ENCODE measurements around the gene FASN. TPM values are rescaled to one million over a fixed set of nuclear protein-coding genes. Genes with fewer than 3 reads are reported as not detected.

FASN gene
- total RNA-seq, 1 experiment from 2014 or later = 36.7 TPM

Other genes starting within 250 kb of the FASN start
- 921 and 1,439 TPM in 2 replicates for gene P4HB, start 237.7 kb downstream of the FASN start, total RNA-seq (2014; rRNA removed; shearing (Covaris generic))
- 78.2 and 78.9 TPM in 2 replicates for gene ARHGDIA, start 226.9 kb downstream of the FASN start, total RNA-seq (2014; rRNA removed; shearing (Covaris generic))
- gene ALYREF, start 206.7 kb downstream of the FASN start, total RNA-seq (2014; rRNA removed; shearing (Covaris generic)) = 149 and 166 TPM in 2 replicates
- gene ANAPC11, start 206.5 kb downstream of the FASN start, total RNA-seq (2014; rRNA removed; shearing (Covaris generic)) = 189 and 222 TPM in 2 replicates
- gene NPB, start 196.0 kb downstream of the FASN start, total RNA-seq (2014; rRNA removed; shearing (Covaris generic)) = 0.04 TPM in 1 of 2 replicates, not detected in the other
- gene PCYT2, start 186.8 kb downstream of the FASN start, total RNA-seq (2014; rRNA removed; shearing (Covaris generic)) = 34.7 and 39.0 TPM in 2 replicates
- gene SIRT7, start 180.1 kb downstream of the FASN start, total RNA-seq (2014; rRNA removed; shearing (Covaris generic)) = 5.5 and 8.7 TPM in 2 replicates
- 8.7 and 9.3 TPM in 2 replicates for gene MAFG, start 170.5 kb downstream of the FASN start, total RNA-seq (2014; rRNA removed; shearing (Covaris generic))
- 92.4 and 128 TPM in 2 replicates for gene PYCR1, start 160.9 kb downstream of the FASN start, total RNA-seq (2014; rRNA removed; shearing (Covaris generic))
- not detected in 2 replicates for gene MYADML2, start 151.0 kb downstream of the FASN start, total RNA-seq (2014; rRNA removed; shearing (Covaris generic))
- 0.06 and 0.45 TPM in 2 replicates for gene NOTUM, start 137.0 kb downstream of the FASN start, total RNA-seq (2014; rRNA removed; shearing (Covaris generic))
- gene ASPSCR1, start 120.6 kb downstream of the FASN start, total RNA-seq (2014; rRNA removed; shearing (Covaris generic)) = 24.9 and 32.5 TPM in 2 replicates
- 86.2 and 88.7 TPM in 2 replicates for gene CENPX, start 75.4 kb downstream of the FASN start, total RNA-seq (2014; rRNA removed; shearing (Covaris generic))
- 7.3 and 11.3 TPM in 2 replicates for gene LRRC45, start 74.9 kb downstream of the FASN start, total RNA-seq (2014; rRNA removed; shearing (Covaris generic))
- gene RAC3, start 66.6 kb downstream of the FASN start, total RNA-seq (2014; rRNA removed; shearing (Covaris generic)) = 15.1 and 21.6 TPM in 2 replicates
- 99.5 and 107 TPM in 2 replicates for gene DCXR, start 60.5 kb downstream of the FASN start, total RNA-seq (2014; rRNA removed; shearing (Covaris generic))
- gene RFNG, start 46.4 kb downstream of the FASN start, total RNA-seq (2014; rRNA removed; shearing (Covaris generic)) = 9.1 and 9.9 TPM in 2 replicates
- gene GPS1, start 46.3 kb downstream of the FASN start, total RNA-seq (2014; rRNA removed; shearing (Covaris generic)) = 108 TPM in 2 replicates
- 44.9 and 64.5 TPM in 2 replicates for gene DUS1L, start 32.4 kb downstream of the FASN start, total RNA-seq (2014; rRNA removed; shearing (Covaris generic))
- 1.8 and 4.7 TPM in 2 replicates for gene CCDC57, start 114.6 kb upstream of the FASN start, total RNA-seq (2014; rRNA removed; shearing (Covaris generic))
- gene SLC16A3, start 130.8 kb upstream of the FASN start, total RNA-seq (2014; rRNA removed; shearing (Covaris generic)) = 22.2 and 30.0 TPM in 2 replicates
- gene CSNK1D, start 175.5 kb upstream of the FASN start, total RNA-seq (2014; rRNA removed; shearing (Covaris generic)) = 30.3 and 33.9 TPM in 2 replicates
- gene CD7, start 219.4 kb upstream of the FASN start, total RNA-seq (2014; rRNA removed; shearing (Covaris generic)) = 0.06 and 1.5 TPM in 2 replicates
- 30.1 and 30.7 TPM in 2 replicates for gene SECTM1, start 235.5 kb upstream of the FASN start, total RNA-seq (2014; rRNA removed; shearing (Covaris generic))